GM18520 (cell line): Measurements from ENCODE around the gene TUBGCP3.
"Not testable (repeated sequence)": the region's sequence is repeated elsewhere in the genome, so short reads cannot be mapped to it uniquely, and the experiment has no call there.

ENCODE experiments used
- ATAC-seq: cut with Tn5 transposase; IDR thresholded peaks from one replicate; pipeline ENCODE4 v1.9.1; 2021; ENCODE audit not compliant: unreplicated experiment

TUBGCP3 gene

DNA sequence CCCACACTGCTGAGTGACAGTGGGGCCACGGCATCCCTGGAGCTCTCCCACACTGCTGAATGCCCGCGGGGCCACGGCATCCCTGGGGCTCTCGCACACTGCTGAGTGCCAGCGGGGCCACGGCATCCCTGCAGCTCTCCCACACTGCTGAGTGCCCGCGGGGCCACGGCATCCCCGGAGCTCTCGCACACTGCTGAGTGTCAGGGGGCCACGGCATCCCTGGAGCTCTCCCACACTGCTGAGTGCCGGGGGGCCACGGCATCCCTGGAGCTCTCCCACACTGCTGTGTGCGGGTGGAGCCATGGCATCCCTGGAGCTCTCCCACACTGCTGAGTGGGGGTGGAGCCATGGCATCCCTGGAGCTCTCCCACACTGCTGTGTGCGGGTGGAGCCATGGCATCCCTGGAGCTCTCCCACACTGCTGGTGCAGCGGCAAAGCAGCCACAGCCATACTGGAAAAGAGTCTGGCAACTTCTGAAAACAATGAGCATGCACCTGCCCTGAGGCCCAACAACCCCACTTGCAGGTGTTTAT, 8.6 kb downstream of the TUBGCP3 start:
- no peak for ATAC-seq

DNA sequence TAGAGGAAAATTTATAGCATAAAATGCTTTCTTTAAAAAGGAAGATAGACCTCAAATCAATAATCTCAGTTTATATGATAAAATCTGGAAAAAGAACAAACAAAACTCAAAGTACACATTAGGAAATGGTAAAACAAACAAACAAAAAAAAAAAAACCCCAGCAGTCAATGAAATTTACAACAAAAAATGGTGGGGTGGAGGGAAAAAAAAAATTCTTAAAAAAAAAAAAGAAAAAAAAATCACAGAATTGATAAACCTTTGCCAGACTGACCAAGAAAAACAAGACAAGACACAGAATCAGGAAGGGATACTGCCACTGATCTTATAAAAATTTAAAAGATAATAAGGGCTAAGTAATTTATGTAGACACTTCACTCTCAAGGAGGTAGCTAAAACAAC, 11.2 kb downstream of the TUBGCP3 start:
- ATAC-seq: no peak

DNA sequence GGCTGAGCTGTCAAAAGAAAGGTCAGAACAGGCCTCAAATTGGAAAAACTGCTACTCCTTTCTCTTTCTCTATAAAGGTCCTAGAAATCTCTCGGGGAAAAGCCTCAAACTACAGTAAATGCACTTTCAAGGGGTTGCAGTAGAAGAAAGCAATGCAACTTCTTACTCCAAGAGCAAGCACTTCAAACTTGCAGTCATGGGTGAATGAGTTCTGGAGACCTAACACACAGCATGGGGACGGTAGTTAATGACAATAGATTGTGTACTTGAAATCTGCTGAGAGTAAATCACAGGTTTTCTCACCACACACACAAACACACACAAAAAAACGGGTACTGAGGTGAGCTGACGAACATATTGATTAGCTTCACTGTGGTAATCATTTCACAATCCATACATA, 11.8 kb downstream of the TUBGCP3 start:
- ATAC-seq: no peak

DNA sequence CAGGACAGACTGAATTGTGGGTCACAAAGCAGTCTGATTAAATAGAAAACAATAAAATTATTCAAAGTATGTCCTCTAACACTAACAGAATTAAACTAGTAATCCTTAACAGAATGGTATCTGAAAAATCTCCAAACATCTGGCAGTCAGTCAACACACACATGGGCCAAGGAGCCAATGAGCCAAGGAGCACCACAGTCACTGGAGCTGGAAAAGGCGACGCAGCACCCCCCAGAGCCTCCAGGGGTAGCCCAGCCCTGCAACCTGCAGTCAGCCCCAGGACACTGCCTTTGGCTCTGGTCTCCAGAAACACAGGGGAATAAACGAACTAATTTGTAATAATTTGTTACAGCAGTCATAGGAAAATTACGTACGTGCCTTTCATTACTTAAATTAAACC, 12.3 kb downstream of the TUBGCP3 start:
- ATAC-seq: no peak

GRCh38 chr13:112574834-112575613, 12.9 kb downstream of the TUBGCP3 start:
- no peak for ATAC-seq

- ATAC-seq: no peak
These were observed 13.5 kb downstream of the TUBGCP3 start for GRCh38 chr13:112574416-112574815.

GRCh38 chr13:112573710-112574109, 14.2 kb downstream of the TUBGCP3 start:
- no peak for ATAC-seq

DNA sequence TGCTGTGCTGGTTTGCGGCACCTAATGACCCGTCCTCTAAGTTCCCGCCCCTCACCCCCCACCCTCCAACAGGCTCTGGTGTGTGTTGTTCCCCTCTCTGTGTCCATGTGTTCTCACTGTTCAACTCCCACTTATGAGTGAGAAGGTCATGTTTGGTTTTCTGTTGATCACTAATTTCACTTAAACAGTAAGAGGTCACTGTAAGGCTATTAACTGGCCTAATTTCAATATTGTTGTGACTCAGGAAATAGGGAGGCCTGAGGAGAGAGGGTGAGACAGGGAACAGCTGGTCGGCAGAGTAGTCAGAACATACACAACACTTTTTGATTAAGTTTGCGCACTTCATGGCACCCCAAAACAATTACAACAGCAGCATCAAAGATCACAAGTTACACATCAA, 15.6 kb downstream of the TUBGCP3 start:
- no peak for ATAC-seq

GRCh38 chr13:112569821-112570220, 18.1 kb downstream of the TUBGCP3 start:
- no peak for ATAC-seq

GRCh38 chr13:112567161-112567862, 20.6 kb downstream of the TUBGCP3 start:
- ATAC-seq: no peak

DNA sequence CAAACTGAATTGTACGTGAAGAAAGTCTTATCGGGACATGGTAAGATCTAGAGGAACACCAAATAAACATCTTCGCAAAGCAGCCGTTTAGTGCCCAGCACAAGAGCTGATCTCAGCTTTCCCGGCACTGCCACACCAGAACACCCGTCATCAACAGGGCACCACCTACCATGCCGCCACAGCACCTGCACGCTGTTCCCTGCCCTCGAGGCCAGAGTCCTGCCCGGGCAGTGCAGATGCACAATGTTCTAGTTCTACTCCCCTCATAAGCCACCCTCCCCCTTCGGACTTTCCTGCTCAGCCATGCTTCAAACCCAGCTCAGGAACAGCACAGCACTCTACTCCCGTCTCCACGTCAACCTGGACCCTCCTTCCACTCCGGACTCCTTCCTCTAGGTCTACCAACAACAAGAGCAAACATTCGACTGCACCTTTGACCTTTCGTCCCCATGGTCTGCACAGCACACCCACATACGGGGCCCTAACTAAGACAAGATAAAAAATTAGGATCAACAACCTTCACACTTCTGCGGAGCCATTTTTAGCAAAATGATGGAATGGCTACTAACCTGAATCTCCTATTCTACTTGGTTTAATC, 25.1 kb downstream of the TUBGCP3 start:
- no peak for ATAC-seq

GRCh38 chr13:112562254-112562653, 25.7 kb downstream of the TUBGCP3 start:
- ATAC-seq: no peak

- no peak for ATAC-seq
These were observed 26.5 kb downstream of the TUBGCP3 start for GRCh38 chr13:112561478-112561877.

DNA sequence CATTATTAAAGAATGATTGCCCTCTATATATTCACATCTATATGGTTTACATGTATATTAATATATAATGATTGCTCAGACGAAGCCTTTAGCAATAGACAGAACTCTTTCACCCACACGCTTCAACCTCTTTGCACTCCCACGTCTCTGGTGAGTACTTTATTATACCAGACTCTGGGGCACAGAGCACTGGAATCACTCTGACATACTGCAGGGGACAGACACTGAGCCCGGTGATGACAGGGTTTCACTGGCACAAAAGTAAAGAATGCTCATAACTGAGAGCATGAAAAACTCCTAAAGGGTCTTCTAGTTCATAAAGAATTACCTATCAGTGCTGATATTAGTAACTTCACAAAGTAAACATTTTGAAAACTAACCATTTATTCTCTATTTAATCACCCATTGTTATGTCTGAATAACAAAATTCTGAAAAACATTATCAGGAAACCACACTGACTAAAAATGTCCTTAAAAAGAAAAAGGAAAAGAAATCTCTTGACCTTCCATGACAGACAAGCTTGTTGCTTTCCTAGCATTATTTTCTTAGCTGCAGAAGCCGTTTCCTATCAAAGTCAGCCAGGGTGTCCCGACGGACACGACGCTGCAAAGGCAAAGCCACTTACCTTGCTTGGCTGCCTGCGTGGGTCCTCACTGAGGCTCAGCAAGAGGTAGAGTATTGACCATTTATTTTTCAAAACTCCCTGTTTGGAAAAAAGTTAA, 29.1 kb downstream of the TUBGCP3 start:
- ATAC-seq: no peak

- ATAC-seq: no peak
These were observed 31.4 kb downstream of the TUBGCP3 start for GRCh38 chr13:112556600-112556999.

DNA sequence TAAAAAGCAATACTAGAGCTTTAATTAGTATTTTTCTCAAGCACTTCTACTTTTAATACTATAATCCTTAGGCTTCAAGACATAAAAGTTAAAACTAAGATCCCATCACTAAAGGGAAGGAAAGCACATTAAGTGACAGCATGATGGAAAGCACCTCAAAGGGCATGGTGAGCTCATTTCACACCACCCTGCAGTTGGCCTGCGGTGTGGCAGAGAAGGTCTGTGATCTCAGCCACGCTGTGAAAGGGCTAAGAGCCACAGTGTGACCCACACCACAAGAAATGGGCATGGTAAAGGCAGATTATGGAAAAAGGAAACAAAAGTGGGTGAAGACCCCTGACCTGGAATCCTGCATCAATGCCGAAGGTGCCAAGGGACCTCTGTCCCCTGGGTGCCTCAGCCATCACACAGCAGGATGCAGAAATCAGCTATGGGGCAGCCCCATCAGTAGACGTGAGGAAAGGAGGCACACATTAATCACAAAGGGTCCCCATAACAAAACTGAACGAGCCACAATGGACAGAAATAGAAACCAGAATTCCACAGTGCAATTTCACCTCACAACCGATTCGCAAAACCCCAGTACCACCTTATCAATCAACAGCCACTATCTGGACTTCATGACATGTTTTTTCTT, 33.6 kb downstream of the TUBGCP3 start:
- peak; percentile 56 for ATAC-seq

GRCh38 chr13:112548975-112549374, 39.0 kb downstream of the TUBGCP3 start:
- not testable (repeated sequence) for ATAC-seq

DNA sequence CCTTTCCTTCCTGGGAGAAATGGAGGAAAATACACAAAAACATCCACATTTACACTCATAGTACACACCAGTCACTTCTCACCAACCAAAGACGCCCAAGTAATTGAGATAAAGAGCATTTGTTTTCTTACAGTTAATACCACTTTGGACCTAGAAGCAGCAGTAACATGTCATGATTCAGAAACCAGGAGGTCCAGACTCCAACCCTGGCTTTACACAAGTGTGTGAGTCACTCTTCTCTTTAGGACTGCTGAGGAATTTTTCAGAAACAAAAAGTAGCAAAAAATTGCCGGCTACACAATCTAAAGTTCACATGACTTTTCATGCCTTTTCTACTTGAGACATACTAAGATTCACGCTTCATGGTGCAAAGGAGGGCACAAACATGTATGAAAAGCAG, 42.1 kb downstream of the TUBGCP3 start:
- ATAC-seq: no peak

GRCh38 chr13:112532837-112533745, 54.9 kb downstream of the TUBGCP3 start:
- ATAC-seq: no peak
